Measurements from ENCODE around the gene VIT. TPM values are rescaled to one million over a fixed set of nuclear protein-coding genes. Genes with fewer than 3 reads are reported as not detected.
A peak's percentile ranks its signal among the peaks of the same experiment; 100 is the strongest.

Gene VIT
- total and polyA plus RNA-seq, 2 experiments from 2014 or later = not detected

DNA sequence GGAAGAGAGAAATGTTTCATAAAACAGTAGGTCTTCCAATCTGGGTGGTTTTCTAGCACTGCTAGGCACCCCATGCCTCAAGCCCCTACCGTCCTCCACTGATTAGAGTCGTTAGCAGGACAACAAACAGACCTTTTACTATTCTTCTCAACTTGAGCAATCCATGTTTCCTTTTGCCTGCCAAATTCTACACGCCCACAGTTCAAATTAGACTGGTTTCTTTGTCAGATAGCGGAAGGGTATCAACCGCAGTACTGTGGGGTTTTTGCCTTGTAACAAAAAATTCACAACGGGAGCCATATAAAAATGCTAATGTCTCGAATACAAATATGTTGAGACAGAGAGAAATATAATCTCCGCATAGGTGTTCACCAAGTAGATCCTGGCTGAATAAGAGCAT is 59.9 kb downstream of the VIT start:
- H3K79me2 ChIP-seq (replicated peaks; ENCODE audit: insufficient read depth) = no peaks in the 10 kb centered on the region
- Mint-ChIP-seq H3K27ac (no peak overlapping the region), H3K4me3 (no peak overlapping the region), H3K4me1 (peaks cover 47% of the 10 kb centered on the region), H3K9me3 (no peaks in the 10 kb centered on the region; the same call in 2 of the 3 replicates), H3K27me3 (ENCODE audit: insufficient read depth, low read depth, poor library complexity) (peaks cover 12% of the 10 kb centered on the region), H3K36me3 (ENCODE audit: low read depth) (no peaks in the 10 kb centered on the region)
- H2AFZ ChIP-seq = peak overlapping the region; percentile 94
- H3K4me2 ChIP-seq = no peak overlapping the region
- no peak overlapping the region for H3K4me3 ChIP-seq
- TF ChIP-seq, protein P1, sequence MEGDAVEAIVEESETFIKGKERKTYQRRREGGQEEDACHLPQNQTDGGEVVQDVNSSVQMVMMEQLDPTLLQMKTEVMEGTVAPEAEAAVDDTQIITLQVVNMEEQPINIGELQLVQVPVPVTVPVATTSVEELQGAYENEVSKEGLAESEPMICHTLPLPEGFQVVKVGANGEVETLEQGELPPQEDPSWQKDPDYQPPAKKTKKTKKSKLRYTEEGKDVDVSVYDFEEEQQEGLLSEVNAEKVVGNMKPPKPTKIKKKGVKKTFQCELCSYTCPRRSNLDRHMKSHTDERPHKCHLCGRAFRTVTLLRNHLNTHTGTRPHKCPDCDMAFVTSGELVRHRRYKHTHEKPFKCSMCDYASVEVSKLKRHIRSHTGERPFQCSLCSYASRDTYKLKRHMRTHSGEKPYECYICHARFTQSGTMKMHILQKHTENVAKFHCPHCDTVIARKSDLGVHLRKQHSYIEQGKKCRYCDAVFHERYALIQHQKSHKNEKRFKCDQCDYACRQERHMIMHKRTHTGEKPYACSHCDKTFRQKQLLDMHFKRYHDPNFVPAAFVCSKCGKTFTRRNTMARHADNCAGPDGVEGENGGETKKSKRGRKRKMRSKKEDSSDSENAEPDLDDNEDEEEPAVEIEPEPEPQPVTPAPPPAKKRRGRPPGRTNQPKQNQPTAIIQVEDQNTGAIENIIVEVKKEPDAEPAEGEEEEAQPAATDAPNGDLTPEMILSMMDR (conservative IDR thresholded peaks at IDR 0.05; ENCODE audit: low read depth in 2 of 2) = no peak
- no peak for TF ChIP-seq STAT1 (IDR thresholded peaks at IDR 0.05; ENCODE audit: unreplicated experiment)
- no peak for TF ChIP-seq ZNF331 (CRISPR knock-in tag; IDR thresholded peaks at IDR 0.05; ENCODE audit: low read depth)
- no peak for TF ChIP-seq POLR2AphosphoS5 (IDR thresholded peaks at IDR 0.05; ENCODE audit: low read depth)
- no peak for TF ChIP-seq JUNB (IDR thresholded peaks at IDR 0.05; ENCODE audit: unreplicated experiment)
- TF ChIP-seq, protein P2, sequence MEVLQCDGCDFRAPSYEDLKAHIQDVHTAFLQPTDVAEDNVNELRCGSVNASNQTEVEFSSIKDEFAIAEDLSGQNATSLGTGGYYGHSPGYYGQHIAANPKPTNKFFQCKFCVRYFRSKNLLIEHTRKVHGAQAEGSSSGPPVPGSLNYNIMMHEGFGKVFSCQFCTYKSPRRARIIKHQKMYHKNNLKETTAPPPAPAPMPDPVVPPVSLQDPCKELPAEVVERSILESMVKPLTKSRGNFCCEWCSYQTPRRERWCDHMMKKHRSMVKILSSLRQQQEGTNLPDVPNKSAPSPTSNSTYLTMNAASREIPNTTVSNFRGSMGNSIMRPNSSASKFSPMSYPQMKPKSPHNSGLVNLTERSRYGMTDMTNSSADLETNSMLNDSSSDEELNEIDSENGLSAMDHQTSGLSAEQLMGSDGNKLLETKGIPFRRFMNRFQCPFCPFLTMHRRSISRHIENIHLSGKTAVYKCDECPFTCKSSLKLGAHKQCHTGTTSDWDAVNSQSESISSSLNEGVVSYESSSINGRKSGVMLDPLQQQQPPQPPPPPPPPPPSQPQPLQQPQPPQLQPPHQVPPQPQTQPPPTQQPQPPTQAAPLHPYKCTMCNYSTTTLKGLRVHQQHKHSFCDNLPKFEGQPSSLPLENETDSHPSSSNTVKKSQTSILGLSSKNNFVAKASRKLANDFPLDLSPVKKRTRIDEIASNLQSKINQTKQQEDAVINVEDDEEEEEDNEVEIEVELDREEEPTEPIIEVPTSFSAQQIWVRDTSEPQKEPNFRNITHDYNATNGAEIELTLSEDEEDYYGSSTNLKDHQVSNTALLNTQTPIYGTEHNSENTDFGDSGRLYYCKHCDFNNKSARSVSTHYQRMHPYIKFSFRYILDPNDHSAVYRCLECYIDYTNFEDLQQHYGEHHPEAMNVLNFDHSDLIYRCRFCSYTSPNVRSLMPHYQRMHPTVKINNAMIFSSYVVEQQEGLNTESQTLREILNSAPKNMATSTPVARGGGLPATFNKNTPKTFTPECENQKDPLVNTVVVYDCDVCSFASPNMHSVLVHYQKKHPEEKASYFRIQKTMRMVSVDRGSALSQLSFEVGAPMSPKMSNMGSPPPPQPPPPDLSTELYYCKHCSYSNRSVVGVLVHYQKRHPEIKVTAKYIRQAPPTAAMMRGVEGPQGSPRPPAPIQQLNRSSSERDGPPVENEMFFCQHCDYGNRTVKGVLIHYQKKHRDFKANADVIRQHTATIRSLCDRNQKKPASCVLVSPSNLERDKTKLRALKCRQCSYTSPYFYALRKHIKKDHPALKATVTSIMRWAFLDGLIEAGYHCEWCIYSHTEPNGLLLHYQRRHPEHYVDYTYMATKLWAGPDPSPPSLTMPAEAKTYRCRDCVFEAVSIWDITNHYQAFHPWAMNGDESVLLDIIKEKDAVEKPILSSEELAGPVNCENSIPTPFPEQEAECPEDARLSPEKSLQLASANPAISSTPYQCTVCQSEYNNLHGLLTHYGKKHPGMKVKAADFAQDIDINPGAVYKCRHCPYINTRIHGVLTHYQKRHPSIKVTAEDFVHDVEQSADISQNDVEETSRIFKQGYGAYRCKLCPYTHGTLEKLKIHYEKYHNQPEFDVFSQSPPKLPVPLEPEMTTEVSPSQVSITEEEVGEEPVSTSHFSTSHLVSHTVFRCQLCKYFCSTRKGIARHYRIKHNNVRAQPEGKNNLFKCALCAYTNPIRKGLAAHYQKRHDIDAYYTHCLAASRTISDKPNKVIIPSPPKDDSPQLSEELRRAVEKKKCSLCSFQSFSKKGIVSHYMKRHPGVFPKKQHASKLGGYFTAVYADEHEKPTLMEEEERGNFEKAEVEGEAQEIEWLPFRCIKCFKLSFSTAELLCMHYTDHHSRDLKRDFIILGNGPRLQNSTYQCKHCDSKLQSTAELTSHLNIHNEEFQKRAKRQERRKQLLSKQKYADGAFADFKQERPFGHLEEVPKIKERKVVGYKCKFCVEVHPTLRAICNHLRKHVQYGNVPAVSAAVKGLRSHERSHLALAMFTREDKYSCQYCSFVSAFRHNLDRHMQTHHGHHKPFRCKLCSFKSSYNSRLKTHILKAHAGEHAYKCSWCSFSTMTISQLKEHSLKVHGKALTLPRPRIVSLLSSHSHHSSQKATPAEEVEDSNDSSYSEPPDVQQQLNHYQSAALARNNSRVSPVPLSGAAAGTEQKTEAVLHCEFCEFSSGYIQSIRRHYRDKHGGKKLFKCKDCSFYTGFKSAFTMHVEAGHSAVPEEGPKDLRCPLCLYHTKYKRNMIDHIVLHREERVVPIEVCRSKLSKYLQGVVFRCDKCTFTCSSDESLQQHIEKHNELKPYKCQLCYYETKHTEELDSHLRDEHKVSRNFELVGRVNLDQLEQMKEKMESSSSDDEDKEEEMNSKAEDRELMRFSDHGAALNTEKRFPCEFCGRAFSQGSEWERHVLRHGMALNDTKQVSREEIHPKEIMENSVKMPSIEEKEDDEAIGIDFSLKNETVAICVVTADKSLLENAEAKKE (CRISPR knock-in tag; IDR thresholded peaks at IDR 0.05) = no peak
- no peak for TF ChIP-seq EZH2phosphoT487 (IDR thresholded peaks at IDR 0.05; ENCODE audit: unreplicated experiment)
- TF ChIP-seq CREB1 (CRISPR knock-in tag; IDR thresholded peaks at IDR 0.05; ENCODE audit: low read depth) = no peak
- no peak for TF ChIP-seq NANOG (IDR thresholded peaks at IDR 0.05; ENCODE audit: borderline replicate concordance)
- TF ChIP-seq ZNF114 (CRISPR knock-in tag; IDR thresholded peaks at IDR 0.05) = no peak
- H3K36me3 ChIP-seq (ENCODE audit: insufficient read depth) = no peaks in the 10 kb centered on the region
- no peak for DNase-seq (ENCODE audit: low spot score)
- peaks cover 15% of the 10 kb centered on the region for H3K4me1 ChIP-seq (ENCODE audit: insufficient read depth)
- no peaks in the 10 kb centered on the region for H3K9me2 ChIP-seq (ENCODE audit: insufficient read depth)
- no peaks in the 10 kb centered on the region for H4K20me1 ChIP-seq (replicated peaks; ENCODE audit: insufficient read depth)
- no peak overlapping the region for H3K27ac ChIP-seq (ENCODE audit: low read depth)
- no peak for ATAC-seq
- H3K27me3 ChIP-seq (ENCODE audit: insufficient read depth) = no peaks in the 10 kb centered on the region
- H3F3A ChIP-seq (replicated peaks; ENCODE audit: low read depth) = no peaks in the 10 kb centered on the region

Data from GM23338 (cell line).